HepG2 (cell line): ENCODE results near the gene CMYA5. TPM values are rescaled to one million over a fixed set of nuclear protein-coding genes. Genes with fewer than 3 reads are reported as not detected.

Experiments
- ATAC-seq: fragments of 200-7000 bp; cut with Tn5 transposase; 3 replicates; pipeline ENCODE4 v1.9.1; 2020; ENCODE audit warnings: mild to moderate bottlenecking, moderate library complexity
- BruUV-seq: library from RNA; stranded (reverse); fragments of 400-500 nt; replicated peaks from 2 replicates; lab custom pipeline; 2021; lab: Mats Ljungman, UMichigan
- CTCF ChIA-PET: fragments of 300-600 bp; formaldehyde crosslinking; extraction: SDS; loops from one replicate; lab custom pipeline; 2021; ENCODE audit warnings: low total read pairs, inconsistent platforms, low intra/inter-chr PET ratio; lab: Yijun Ruan, JAX
- POLR2A ChIA-PET: fragments of 350-600 bp; sonication (Branson Sonifier 250); formaldehyde crosslinking; loops from one replicate; lab custom pipeline; 2020; ENCODE audit warnings: antibody characterized with exemption, inconsistent platforms; lab: Yijun Ruan, JAX
- DNase-seq: peaks from one replicate; pipeline ENCODE4 v3.0.0-alpha.2; 2015; ENCODE audit warnings: low spot score
- FAIRE-seq: peaks from 3 replicates; lab custom pipeline; 2011; peaks lifted over from hg19 to GRCh38; lab: Jason Lieb, UNC
- H2AFZ ChIP-seq: one replicate; pipeline ENCODE4 v1.6.1; 2011; ENCODE audit warnings: low read length, inconsistent platforms
- H3K27ac ChIP-seq: fragments of 300-600 bp; 3 replicates; pipeline ENCODE4 v1.8.0; 2011; ENCODE audit warnings: mixed run types, mild to moderate bottlenecking, mixed read lengths, low read length, inconsistent platforms; ENCODE audit not compliant: insufficient read depth; ENCODE audit errors: extremely low read length
- H3K27me3 ChIP-seq, 2 experiments: fragments of 200-600 bp in 1 of 2; 2 replicates in 1 of 2; 3 replicates in 1 of 2; pipeline versions ENCODE4 v1.6.0 to v1.8.0; 2011; ENCODE audit warnings: low read length in 2 of 2, mild to moderate bottlenecking in 2 of 2, moderate library complexity in 2 of 2, inconsistent platforms in 1 of 2; ENCODE audit not compliant: insufficient read depth in 2 of 2, control insufficient read depth in 1 of 2
- H3K36me3 ChIP-seq, 2 experiments: fragments of 200-600 bp in 1 of 2; replicated peaks in 1 of 2; 2 replicates in 1 of 2; 3 replicates in 1 of 2; pipeline versions ENCODE4 v1.5.1 to v1.8.0; 2011; ENCODE audit warnings: low read length in 2 of 2, inconsistent platforms in 1 of 2; ENCODE audit not compliant: insufficient read depth in 2 of 2, control insufficient read depth in 1 of 2
- H3K4me1 ChIP-seq: 2 replicates; pipeline ENCODE4 v1.5.1; 2012; ENCODE audit warnings: low read length, inconsistent platforms; ENCODE audit not compliant: insufficient read depth
- H3K4me2 ChIP-seq: 2 replicates; pipeline ENCODE4 v1.6.0; 2011; ENCODE audit warnings: low read depth, low read length, inconsistent platforms
- H3K4me3 ChIP-seq, 3 experiments: fragments of 200-600 bp in 1 of 3; sonication (generic), shearing (Covaris generic) in 1 of 3; replicated peaks in 1 of 3; 2 replicates each; pipeline ENCODE4 v1.5.1; 2011 to 2016; ENCODE audit warnings: low read length in 3 of 3, inconsistent platforms in 2 of 3, low read depth in 2 of 3, mild to moderate bottlenecking in 2 of 3, control low read depth in 1 of 3, mixed read lengths in 1 of 3; ENCODE audit not compliant: insufficient read depth in 1 of 3
- H3K79me2 ChIP-seq: one replicate; pipeline ENCODE4 v1.6.1; 2011; ENCODE audit warnings: low read length, inconsistent platforms; ENCODE audit not compliant: insufficient read depth
- H3K9ac ChIP-seq: 2 replicates; pipeline ENCODE4 v1.6.0; 2011; ENCODE audit warnings: mild to moderate bottlenecking, low read depth, low read length, inconsistent platforms; ENCODE audit not compliant: insufficient read depth
- H3K9me3 ChIP-seq: 2 replicates; pipeline ENCODE4 v1.5.1; 2012; ENCODE audit warnings: mild to moderate bottlenecking, low read length
- H4K20me1 ChIP-seq: 2 replicates; pipeline ENCODE4 v1.6.0; 2011; ENCODE audit warnings: inconsistent platforms, mild to moderate bottlenecking, low read length, moderate library complexity; ENCODE audit not compliant: insufficient read depth
- CHD4 ChIP-seq: fragments of 200-600 bp; sonication (generic); IDR thresholded peaks from 2 replicates; pipeline ENCODE4 v1.7.0; 2017; ENCODE audit warnings: mild to moderate bottlenecking, low read length, borderline replicate concordance
- HMGXB4 ChIP-seq, 2 experiments: sonication (generic) in 1 of 2; formaldehyde crosslinking in 1 of 2; IDR thresholded peaks; 2 replicates each; pipeline versions ENCODE4 v1.4.0 to v1.6.1; 2018 to 2020; ENCODE audit warnings: missing genetic modification reagents in 2 of 2, borderline replicate concordance in 1 of 2, low read depth in 1 of 2, mild to moderate bottlenecking in 1 of 2, missing biosample characterization in 1 of 2
- KAT2B ChIP-seq: fragments of 150-350 bp; IDR thresholded peaks from 2 replicates; pipeline ENCODE4 v1.6.1; 2014; ENCODE audit warnings: low read depth, low read length, borderline replicate concordance
- KDM1A ChIP-seq: IDR thresholded peaks from 2 replicates; pipeline ENCODE4 v1.6.1; 2016; ENCODE audit warnings: missing compliant biosample characterization
- MED13 ChIP-seq: sonication (generic); formaldehyde crosslinking; IDR thresholded peaks from 2 replicates; pipeline ENCODE4 v1.5.0; 2020; ENCODE audit warnings: missing genetic modification reagents
- PAXIP1 ChIP-seq: sonication (generic); formaldehyde crosslinking; conservative IDR thresholded peaks from 2 replicates; pipeline ENCODE4 v1.4.0; 2020; ENCODE audit warnings: mild to moderate bottlenecking, missing genetic modification reagents, moderate library complexity
- SMYD3 ChIP-seq: sonication (generic); formaldehyde crosslinking; IDR thresholded peaks from 2 replicates; pipeline ENCODE4 v1.8.1; 2023; ENCODE audit warnings: mild to moderate bottlenecking, missing genetic modification reagents
- SSRP1 ChIP-seq: IDR thresholded peaks from 2 replicates; pipeline ENCODE4 v1.6.1; 2016; ENCODE audit warnings: control low read depth
- U2AF2 ChIP-seq: fragments of 200-400 bp; formaldehyde crosslinking; IDR thresholded peaks from 2 replicates; pipeline ENCODE4 v1.6.1; 2017; ENCODE audit warnings: low read depth, mild to moderate bottlenecking, low read length
- ZBTB4 ChIP-seq: sonication (generic); formaldehyde crosslinking; IDR thresholded peaks from 2 replicates; pipeline ENCODE4 v1.4.0; 2020; ENCODE audit warnings: missing genetic modification reagents, mild to moderate bottlenecking, borderline replicate concordance
- ZNF446 ChIP-seq: sonication (generic); formaldehyde crosslinking; IDR thresholded peaks from 2 replicates; pipeline ENCODE4 v1.5.0; 2020; ENCODE audit warnings: mild to moderate bottlenecking, missing genetic modification reagents
- WGBS: methylation state at CpG from one replicate; pipeline ENCODE4 v1.1.6; 2017; ENCODE audit warnings: low lambda C conversion rate; 5-methylcytosine and 5-hydroxymethylcytosine counted together
- in situ Hi-C: cut with HindIII; loops from 2 replicates; pipeline ENCODE4 v1.10.0; 2017; ENCODE audit warnings: low pct_unique_long_range_greater_than_20kb; ENCODE audit not compliant: extremely low pct_ligation_motif_present
- intact Hi-C: fragments of 100-400 bp; cut with micrococcal nuclease; formaldehyde crosslinking; loops from one replicate; pipeline ENCODE4 v1.10.0; 2022; ENCODE audit not compliant: unreplicated experiment
- polyA plus RNA-seq, 8 experiments: library from polyadenylated mRNA; depleted of rRNA in 3 of 8; stranded (reverse) in 7 of 8; unstranded in 1 of 8; fragments of >200 nt; fragmentation: Illumina TruSeq in 4 of 8; extraction: Trizol in 4 of 8; gene quantifications; 2 replicates each; pipeline versions ENCODE4 v1.2.1 to v1.2.3, GENCODE V29; 2011 to 2016; ENCODE audit warnings: low read depth in 4 of 8, missing spikeins in 1 of 8, mixed read lengths in 1 of 8; ENCODE audit not compliant: insufficient read depth in 1 of 8
- total RNA-seq, 5 experiments: library from RNA; depleted of rRNA; stranded (reverse); fragments of >200 nt; fragmentation: Illumina TruSeq; extraction: Trizol; gene quantifications; 2 replicates each; pipeline ENCODE4 v1.2.3, GENCODE V29; 2016; ENCODE audit warnings: low read depth in 1 of 5

Gene CMYA5
- total and polyA plus RNA-seq, 2 of the 13 experiments (the other 11 are each of a cell fraction or from before 2014, with no cell fraction given): 0.13 to 0.51 TPM

- Histone ChIP-seq H4K20me1 (no peaks in the 10 kb centered on the region), H2AFZ (no peak overlapping the region), H3K4me3 (no peak overlapping the region), H3K27ac (no peak overlapping the region), H3K36me3 (no peaks in the 10 kb centered on the region), H3K9ac (no peak overlapping the region), H3K27me3 (no peaks in the 10 kb centered on the region), H3K79me2 (no peaks in the 10 kb centered on the region), H3K9me3 (no peaks in the 10 kb centered on the region), H3K4me2 (no peak overlapping the region), H3K4me1 (no peaks in the 10 kb centered on the region)
- FAIRE-seq: no peak
- DNase-seq: no peak
- CTCF ChIA-PET: no interaction called here
- in situ Hi-C loops (no loop called here), intact Hi-C loops (no loop called here)
- BruUV-seq: no TSS peak
- ATAC-seq: no peak
- no peak for TF ChIP-seq CHD4
- no peak for TF ChIP-seq ZNF446 (CRISPR knock-in tag)
- no peak for TF ChIP-seq ZBTB4
- TF ChIP-seq SMYD3 (CRISPR knock-in tag): no peak
- TF ChIP-seq SSRP1 (CRISPR knock-in tag): no peak
- no peak for TF ChIP-seq PAXIP1 (CRISPR knock-in tag)
- no peak for TF ChIP-seq MED13 (CRISPR knock-in tag)
- no peak for TF ChIP-seq HMGXB4 (CRISPR knock-in tag; IDR thresholded peaks at IDR 0.05; ENCODE audit: borderline replicate concordance in 1 of 2, low read depth in 1 of 2)
- TF ChIP-seq U2AF2: no peak
- no peak for TF ChIP-seq KDM1A (CRISPR knock-in tag)
- no peak for TF ChIP-seq KAT2B
- WGBS: 0% methylated on average over 2 of the region's 2 CpGs
- POLR2A ChIA-PET: no interaction called here
Measured at GRCh38 chr5:79816014-79816413, 126.4 kb downstream of the CMYA5 start.
